K562 (cell line): ENCODE measurements around the gene PLEKHH3. TPM values are rescaled to one million over a fixed set of nuclear protein-coding genes. Genes with fewer than 3 reads are reported as not detected.

Experiments used
- ATAC-seq: fragments of 200-7000 bp; cut with Tn5 transposase; 3 replicates; pipeline ENCODE4 v1.9.1; 2020; ENCODE audit warnings: moderate library complexity
- BruUV-seq: library from RNA; stranded (reverse); fragments of 400-500 nt; replicated peaks from 2 replicates; lab custom pipeline; 2021; lab: Mats Ljungman, UMichigan
- CTCF ChIA-PET: fragments of 300-600 bp; formaldehyde crosslinking; extraction: SDS; loops from one replicate; lab custom pipeline; 2021; ENCODE audit warnings: low intra/inter-chr PET ratio; lab: Yijun Ruan, JAX
- POLR2A ChIA-PET: fragments of 300-600, 350-650 bp; sonication (Branson Sonifier 250); formaldehyde crosslinking; extraction: SDS; loops from one replicate; lab custom pipeline; 2021; ENCODE audit warnings: antibody characterized with exemption, inconsistent platforms; lab: Yijun Ruan, JAX
- DNase-seq, 4 experiments: peaks; one replicate each; pipeline versions ENCODE4 v3.0.0 to v3.0.0-alpha.2; 2011 to 2018; ENCODE audit warnings: low spot score in 3 of 4, mixed read lengths in 3 of 4; ENCODE audit errors: extremely low read depth in 1 of 4
- FAIRE-seq: peaks from 2 replicates; lab custom pipeline; 2011; peaks lifted over from hg19 to GRCh38; lab: Jason Lieb, UNC
- H2AFZ ChIP-seq: 2 replicates; pipeline ENCODE4 v1.6.0; 2011; ENCODE audit warnings: low read depth, low read length, control low read depth, inconsistent platforms
- H3K27ac ChIP-seq: fragments of 200-600 bp; 3 replicates; pipeline ENCODE4 v1.8.0; 2011; ENCODE audit warnings: low read depth, mild to moderate bottlenecking, control low read depth, inconsistent platforms, low read length, moderate library complexity, mixed read lengths; ENCODE audit errors: extremely low read depth
- H3K27me3 ChIP-seq, 2 experiments: fragments of 300-600 bp in 1 of 2; 2 replicates in 1 of 2; 3 replicates in 1 of 2; pipeline versions ENCODE4 v1.6.0 to v1.8.0; 2011; ENCODE audit warnings: inconsistent platforms in 2 of 2, low read length in 2 of 2, mild to moderate bottlenecking in 1 of 2, mixed read lengths in 1 of 2, moderate library complexity in 1 of 2; ENCODE audit not compliant: control insufficient read depth in 2 of 2, insufficient read depth in 2 of 2
- H3K36me3 ChIP-seq: fragments of 300-600 bp; 3 replicates; pipeline ENCODE4 v1.8.0; 2011; ENCODE audit warnings: mild to moderate bottlenecking, low read length, inconsistent platforms; ENCODE audit not compliant: control insufficient read depth, insufficient read depth
- H3K4me1 ChIP-seq, 2 experiments: fragments of 200-600 bp in 1 of 2; replicated peaks in 1 of 2; 2 replicates in 1 of 2; 3 replicates in 1 of 2; pipeline versions ENCODE4 v1.5.1 to v1.8.0; 2011; ENCODE audit warnings: inconsistent platforms in 2 of 2, low read length in 2 of 2, mild to moderate bottlenecking in 1 of 2, mixed read lengths in 1 of 2, moderate library complexity in 1 of 2; ENCODE audit not compliant: control insufficient read depth in 2 of 2, insufficient read depth in 2 of 2
- H3K4me2 ChIP-seq: 2 replicates; pipeline ENCODE4 v1.6.1; 2011; ENCODE audit warnings: low read length, control low read depth, inconsistent platforms, mixed read lengths; ENCODE audit not compliant: insufficient read depth
- H3K4me3 ChIP-seq: fragments of 200-600 bp; sonication (generic), shearing (Covaris generic); 2 replicates; pipeline ENCODE4 v1.5.1; 2016; ENCODE audit warnings: control low read depth, inconsistent platforms
- H3K79me2 ChIP-seq: fragments of 200-600 bp; 3 replicates; pipeline ENCODE4 v1.8.0; 2011; ENCODE audit warnings: low read length, inconsistent platforms; ENCODE audit not compliant: control insufficient read depth, insufficient read depth
- H3K9ac ChIP-seq, 2 experiments: 2 replicates each; pipeline versions ENCODE4 v1.6.0 to v1.6.1; 2011; ENCODE audit warnings: low read depth in 2 of 2, low read length in 2 of 2, control low read depth in 1 of 2, inconsistent platforms in 1 of 2, mild to moderate bottlenecking in 1 of 2, mixed read lengths in 1 of 2; ENCODE audit not compliant: insufficient read depth in 1 of 2
- H3K9me1 ChIP-seq: one replicate; pipeline ENCODE4 v1.6.0; 2011; ENCODE audit warnings: inconsistent platforms, mild to moderate bottlenecking, low read length, moderate library complexity; ENCODE audit not compliant: control insufficient read depth, insufficient read depth
- H3K9me3 ChIP-seq: replicated peaks from 2 replicates; pipeline ENCODE4 v1.5.1; 2011; ENCODE audit warnings: low read depth, low read length, inconsistent platforms; ENCODE audit not compliant: control insufficient read depth, insufficient read depth
- H4K20me1 ChIP-seq: replicated peaks from 2 replicates; pipeline ENCODE4 v1.6.1; 2011; ENCODE audit warnings: low read length, inconsistent platforms, mixed read lengths; ENCODE audit not compliant: control insufficient read depth, insufficient read depth
- EP400 ChIP-seq: fragments of 450-650 bp; IDR thresholded peaks from 2 replicates; pipeline ENCODE4 v1.6.1; 2017; ENCODE audit warnings: antibody characterized with exemption, mild to moderate bottlenecking, moderate library complexity
- GTF2B ChIP-seq: IDR thresholded peaks from 2 replicates; pipeline ENCODE4 v1.6.1; 2011; ENCODE audit not compliant: insufficient read length; ENCODE audit errors: extremely low read depth
- KDM1A ChIP-seq, 2 experiments: fragments of 450-650 bp; IDR thresholded peaks; 2 replicates each; pipeline ENCODE4 v1.6.1; 2016; ENCODE audit warnings: mild to moderate bottlenecking in 2 of 2
- NUFIP1 ChIP-seq: fragments of 450-650 bp; IDR thresholded peaks from 2 replicates; pipeline ENCODE4 v1.6.1; 2018; ENCODE audit not compliant: partially characterized antibody
- PHF20 ChIP-seq: fragments of 450-650 bp; IDR thresholded peaks from 2 replicates; pipeline ENCODE4 v1.6.1; 2018; ENCODE audit not compliant: partially characterized antibody
- ZNF232 ChIP-seq: sonication (generic); formaldehyde crosslinking; IDR thresholded peaks from 2 replicates; pipeline ENCODE4 v1.8.0; 2022; ENCODE audit warnings: mild to moderate bottlenecking, missing genetic modification reagents
- ZNF274 ChIP-seq: IDR thresholded peaks from 2 replicates; pipeline ENCODE4 v1.6.1; 2011; ENCODE audit warnings: low read depth, mild to moderate bottlenecking, low read length, moderate library complexity, borderline replicate concordance
- WGBS: fragments of 100-300 bp; shearing (Covaris generic); methylation state at CpG from one replicate; pipeline ENCODE4 v1.1.6; 2016; ENCODE audit warnings: low coverage, mixed read lengths; ENCODE audit not compliant: insufficient coverage; ENCODE audit errors: missing lambda C conversion rate; 5-methylcytosine and 5-hydroxymethylcytosine counted together
- in situ Hi-C: fragments of 300-500 bp; cut with MboI; formaldehyde crosslinking; loops from 4 replicates; pipeline ENCODE4 v1.15.0; 2018; ENCODE audit warnings: inconsistent platforms, mixed read lengths
- intact Hi-C: fragments of 100-400 bp; cut with micrococcal nuclease; formaldehyde crosslinking; loops from 2 replicates; pipeline ENCODE4 v1.14.2; 2022
- polyA plus RNA-seq, 8 experiments: library from polyadenylated mRNA; depleted of rRNA in 4 of 8; stranded (reverse) in 5 of 8; unstranded in 3 of 8; fragments of >200 nt; fragmentation: Nextera tagmentation in 2 of 8; fragmentation: Illumina TruSeq in 1 of 8; extraction: Ambion mirVana in 2 of 8; extraction: Trizol in 1 of 8; gene quantifications; 2 replicates each; pipeline versions ENCODE4 v1.2.1 to v1.2.3, GENCODE V29; 2011 to 2014; ENCODE audit warnings: inconsistent platforms in 1 of 8, missing spikeins in 1 of 8
- total RNA-seq, 7 experiments: library from RNA; depleted of rRNA in 6 of 7; stranded (reverse); fragments of >200 nt in 6 of 7; fragmentation: Illumina TruSeq in 2 of 7; extraction: Trizol in 2 of 7; gene quantifications; 2 replicates each; pipeline versions ENCODE4 v1.2.1 to v1.2.3, GENCODE V29; 2011 to 2021; ENCODE audit warnings: low replicate concordance in 1 of 7

Gene PLEKHH3
- total and polyA plus RNA-seq, 9 of the 15 experiments (the other 6 are each of a cell fraction or from before 2014, with no cell fraction given): 0.58 to 34.5 (median 5.0) TPM

- TF ChIP-seq GTF2B (no peak), PHF20 (peak; percentile 52), NUFIP1 (peak; percentile 75), ZNF274 (peak; percentile 90), EP400 (peak; percentile 78)
These were observed 22.1 kb upstream of the PLEKHH3 start (continued) for GRCh38 chr17:42698736-42699414.

GRCh38 chr17:42697108-42697811 is 20.5 kb upstream of the PLEKHH3 start:
- BruUV-seq: no TSS peak
- DNase-seq: no peak
- intact Hi-C loops: no loop called here
- no peak overlapping the region for H3K4me2 ChIP-seq
- no peaks in the 10 kb centered on the region for H4K20me1 ChIP-seq
- peaks cover 15% of the 10 kb centered on the region for H3K36me3 ChIP-seq
- no peaks in the 10 kb centered on the region for H3K9me3 ChIP-seq
- no peak for FAIRE-seq
- POLR2A ChIA-PET: interaction anchor here (1.0 to 1.5 kb wide), 3 partner anchors 10 to 17 kb away, joined by 3 to 7 read pairs (median 3); no protein-coding TSS in a partner anchor
- H3K4me1 ChIP-seq: peaks cover 28 to 38% of the 10 kb centered on the region in 2 experiments
- H3K4me3 ChIP-seq: no peak overlapping the region
- H3K9ac ChIP-seq: no peak overlapping the region
- no peaks in the 10 kb centered on the region for H3K9me1 ChIP-seq
- ATAC-seq: no peak
- no peaks in the 10 kb centered on the region for H3K79me2 ChIP-seq
- H3K27me3 ChIP-seq: no peaks in the 10 kb centered on the region
- CTCF ChIA-PET: no interaction called here
- peak in 1 of 2 experiments; percentile 51; a peak in 1 of 4 replicates for TF ChIP-seq KDM1A (IDR thresholded peaks at IDR 0.05)
- no peak for TF ChIP-seq ZNF232 (CRISPR knock-in tag)
- H3K27ac ChIP-seq: no peak overlapping the region; the same call in 2 of the 3 replicates
- in situ Hi-C loops: no loop called here
- H2AFZ ChIP-seq: no peak overlapping the region
- WGBS: 94% methylated on average over 11 of the region's 19 CpGs
